IMR-90 (cell line): ENCODE measurements around the gene KCNMB1. TPM values are rescaled to one million over a fixed set of nuclear protein-coding genes. Genes with fewer than 3 reads are reported as not detected.

Experiments
- ATAC-seq: fragments of 200-7000 bp; cut with Tn5 transposase; 2 replicates; pipeline ENCODE4 v1.9.1; 2020; ENCODE audit warnings: low read depth, mild to moderate bottlenecking, moderate library complexity
- BruUV-seq: library from RNA; stranded (reverse); fragments of 400-500 nt; replicated peaks from 2 replicates; lab custom pipeline; 2021; lab: Mats Ljungman, UMichigan
- CTCF ChIA-PET: fragments of 300-600 bp; formaldehyde crosslinking; extraction: SDS; loops from one replicate; lab custom pipeline; 2021; ENCODE audit warnings: antibody characterized with exemption; lab: Yijun Ruan, JAX
- POLR2A ChIA-PET: fragments of 300-600 bp; sonication (Branson Sonifier 250); formaldehyde crosslinking; loops from one replicate; lab custom pipeline; 2022; ENCODE audit warnings: antibody characterized with exemption; ENCODE audit not compliant: unreplicated experiment; lab: Charles Lee
- DNase-seq: peaks from one replicate; pipeline ENCODE4 v3.0.0; 2013
- H2AFZ ChIP-seq: replicated peaks from 2 replicates; pipeline ENCODE3; 2013; ENCODE audit warnings: low read length, mild to moderate bottlenecking; ENCODE audit not compliant: poor library complexity
- H2AK5ac ChIP-seq: 2 replicates; pipeline ENCODE4 v1.6.1; 2013; ENCODE audit warnings: low read depth, low read length, inconsistent platforms
- H2AK9ac ChIP-seq: replicated peaks from 2 replicates; pipeline ENCODE3; 2013; ENCODE audit warnings: mild to moderate bottlenecking, low read depth, low read length, moderate library complexity; ENCODE audit not compliant: poor library complexity
- H2BK120ac ChIP-seq: 2 replicates; pipeline ENCODE4 v1.6.1; 2013; ENCODE audit warnings: low read depth, low read length, inconsistent platforms
- H2BK15ac ChIP-seq: 3 replicates; pipeline ENCODE4 v1.6.1; 2013; ENCODE audit warnings: low read depth, low read length, inconsistent platforms
- H2BK20ac ChIP-seq: 2 replicates; pipeline ENCODE4 v1.6.1; 2013; ENCODE audit warnings: low read depth, mild to moderate bottlenecking, inconsistent platforms, low read length, moderate library complexity
- H2BK5ac ChIP-seq: 2 replicates; pipeline ENCODE4 v1.6.1; 2013; ENCODE audit warnings: mild to moderate bottlenecking, low read depth, low read length, inconsistent platforms; ENCODE audit not compliant: poor library complexity, severe bottlenecking
- H3K14ac ChIP-seq: replicated peaks from 2 replicates; pipeline ENCODE4 v1.6.1; 2013; ENCODE audit warnings: low read depth, low read length, inconsistent platforms
- H3K18ac ChIP-seq: 2 replicates; pipeline ENCODE4 v1.6.1; 2013; ENCODE audit warnings: low read depth, low read length, control low read depth
- H3K23ac ChIP-seq: 2 replicates; pipeline ENCODE4 v1.6.1; 2013; ENCODE audit warnings: low read depth, low read length, inconsistent platforms
- H3K27ac ChIP-seq: 2 replicates; pipeline ENCODE4 v1.5.1; 2013; ENCODE audit warnings: mild to moderate bottlenecking, control low read depth, low read length; ENCODE audit not compliant: insufficient read depth
- H3K27me3 ChIP-seq: 2 replicates; pipeline ENCODE4 v1.6.1; 2013; ENCODE audit warnings: low read length; ENCODE audit not compliant: control insufficient read depth, insufficient read depth
- H3K36me3 ChIP-seq: 2 replicates; pipeline ENCODE4 v1.6.1; 2013; ENCODE audit warnings: low read length, mixed read lengths; ENCODE audit not compliant: control insufficient read depth, insufficient read depth
- H3K4ac ChIP-seq: 2 replicates; pipeline ENCODE4 v1.6.1; 2013; ENCODE audit warnings: low read depth, low read length, inconsistent platforms
- H3K4me1 ChIP-seq: 2 replicates; pipeline ENCODE4 v1.6.1; 2013; ENCODE audit warnings: low read length, mixed read lengths; ENCODE audit not compliant: control insufficient read depth, insufficient read depth
- H3K4me2 ChIP-seq: 2 replicates; pipeline ENCODE4 v1.6.1; 2013; ENCODE audit warnings: low read depth, mild to moderate bottlenecking, control low read depth, low read length, moderate library complexity
- H3K4me3 ChIP-seq: 2 replicates; pipeline ENCODE4 v1.5.1; 2013; ENCODE audit warnings: low read depth, mild to moderate bottlenecking, control low read depth, low read length, moderate library complexity; ENCODE audit not compliant: insufficient read depth
- H3K56ac ChIP-seq: 2 replicates; pipeline ENCODE4 v1.6.1; 2013; ENCODE audit warnings: low read length, inconsistent platforms; ENCODE audit not compliant: insufficient read depth; ENCODE audit errors: extremely low read depth
- H3K79me1 ChIP-seq, 2 experiments: 2 replicates each; pipeline ENCODE4 v1.6.1; 2013; ENCODE audit warnings: low read length in 2 of 2, inconsistent platforms in 1 of 2, low read depth in 1 of 2
- H3K9ac ChIP-seq: 2 replicates; pipeline ENCODE4 v1.6.1; 2013; ENCODE audit warnings: low read depth, low read length, control low read depth
- H3K9me1 ChIP-seq: 2 replicates; pipeline ENCODE4 v1.6.1; 2013; ENCODE audit warnings: low read length, inconsistent platforms; ENCODE audit not compliant: insufficient read depth
- H3K9me3 ChIP-seq: 2 replicates; pipeline ENCODE4 v1.6.1; 2013; ENCODE audit warnings: low read length; ENCODE audit not compliant: control insufficient read depth, insufficient read depth
- H4K20me1 ChIP-seq: 2 replicates; pipeline ENCODE4 v1.6.1; 2013; ENCODE audit warnings: low read length, inconsistent platforms; ENCODE audit not compliant: insufficient read depth
- H4K5ac ChIP-seq: 2 replicates; pipeline ENCODE4 v1.6.1; 2013; ENCODE audit warnings: mild to moderate bottlenecking, low read depth, low read length, control low read depth
- H4K8ac ChIP-seq, 2 experiments: 2 replicates each; pipeline ENCODE4 v1.6.1; 2013; ENCODE audit warnings: low read depth in 2 of 2, low read length in 2 of 2, control low read depth in 1 of 2, inconsistent platforms in 1 of 2
- H4K91ac ChIP-seq: 2 replicates; pipeline ENCODE4 v1.6.1; 2013; ENCODE audit warnings: low read depth, low read length, inconsistent platforms; ENCODE audit not compliant: insufficient read depth
- BHLHE40 ChIP-seq: fragments of 150-350 bp; IDR thresholded peaks from 2 replicates; pipeline ENCODE4 v1.6.1; 2016; ENCODE audit warnings: mild to moderate bottlenecking, low read depth, low read length
- CEBPB ChIP-seq: IDR thresholded peaks from 2 replicates; pipeline ENCODE4 v1.6.1; 2012; ENCODE audit warnings: low read depth, low read length, improper control_type of control experiment
- CHD1 ChIP-seq: IDR thresholded peaks from 2 replicates; pipeline ENCODE4 v1.6.1; 2012; ENCODE audit warnings: low read depth, low read length, improper control_type of control experiment
- CTCF ChIP-seq: conservative IDR thresholded peaks from 2 replicates; pipeline ENCODE4 v1.5.1; 2012; ENCODE audit warnings: mild to moderate bottlenecking, low read depth, low read length, improper control_type of control experiment
- FOS ChIP-seq: fragments of 150-350 bp; IDR thresholded peaks from 2 replicates; pipeline ENCODE4 v1.6.1; 2016; ENCODE audit warnings: low read depth, low read length
- MAZ ChIP-seq: IDR thresholded peaks from 2 replicates; pipeline ENCODE4 v1.6.1; 2012; ENCODE audit warnings: low read depth, mild to moderate bottlenecking, low read length, improper control_type of control experiment, moderate library complexity, borderline replicate concordance
- MXI1 ChIP-seq: IDR thresholded peaks from 2 replicates; pipeline ENCODE4 v1.6.1; 2012; ENCODE audit warnings: low read depth, mild to moderate bottlenecking, low read length, moderate library complexity, borderline replicate concordance
- NFE2L2 ChIP-seq: fragments of 150-350 bp; IDR thresholded peaks from 2 replicates; pipeline ENCODE4 v1.6.1; 2016; ENCODE audit warnings: low read depth, mild to moderate bottlenecking, low read length
- POLR2A ChIP-seq: IDR thresholded peaks from 2 replicates; pipeline ENCODE4 v1.6.1; 2012; ENCODE audit warnings: mild to moderate bottlenecking, low read depth, low read length
- RCOR1 ChIP-seq: IDR thresholded peaks from 2 replicates; pipeline ENCODE4 v1.6.1; 2012; ENCODE audit warnings: mild to moderate bottlenecking, low read length, improper control_type of control experiment; ENCODE audit not compliant: insufficient replicate concordance
- RFX5 ChIP-seq: IDR thresholded peaks from 2 replicates; pipeline ENCODE4 v1.8.0; 2012; ENCODE audit warnings: low read depth, mild to moderate bottlenecking, low read length, moderate library complexity
- SMC3 ChIP-seq: fragments of 150-350 bp; IDR thresholded peaks from 2 replicates; pipeline ENCODE4 v1.6.1; 2016; ENCODE audit warnings: low read depth, mild to moderate bottlenecking, antibody characterized with exemption, low read length, moderate library complexity
- USF2 ChIP-seq: fragments of 150-350 bp; IDR thresholded peaks from 2 replicates; pipeline ENCODE4 v1.6.1; 2017; ENCODE audit warnings: mild to moderate bottlenecking, antibody characterized with exemption, low read length, low read depth
- WGBS, 2 experiments: methylation state at CpG; one replicate each; pipeline versions ENCODE4 v1.1.5 to v1.1.7; 2013; ENCODE audit warnings: missing lambda C conversion rate in 2 of 2; ENCODE audit not compliant: insufficient read length in 1 of 2; ENCODE audit errors: extremely low coverage in 2 of 2; 5-methylcytosine and 5-hydroxymethylcytosine counted together
- dilution Hi-C: fragments of 300-500 bp; cut with HindIII; formaldehyde crosslinking; loops from one replicate; pipeline ENCODE4 v1.14.3; 2018; ENCODE audit warnings: low sequenced_read_pairs; ENCODE audit not compliant: unreplicated experiment
- in situ Hi-C: fragments of 300-500 bp; cut with MboI; formaldehyde crosslinking; loops from 3 replicates; pipeline ENCODE4 v1.14.3; 2019; ENCODE audit warnings: low sequenced_read_pairs, inconsistent platforms, mixed read lengths
- intact Hi-C: fragments of 100-400 bp; cut with micrococcal nuclease; formaldehyde crosslinking; loops from 2 replicates; pipeline ENCODE4 v1.10.0; 2022
- polyA plus RNA-seq, 3 experiments: library from polyadenylated mRNA; depleted of rRNA; stranded (reverse); fragments of >200 nt; gene quantifications; 2 replicates each; pipeline ENCODE4 v1.2.3, GENCODE V29; 2012; ENCODE audit warnings: low replicate concordance in 1 of 3
- total RNA-seq: library from RNA; depleted of rRNA; stranded (reverse); fragments of >200 nt; gene quantifications from 2 replicates; pipeline ENCODE4 v1.2.3, GENCODE V29; 2012

KCNMB1 gene
- total and polyA plus RNA-seq, 2 of the 4 experiments (the other 2 are of a cell fraction): not detected

- TF ChIP-seq FOS: no peak
- no peak for TF ChIP-seq SMC3
- TF ChIP-seq BHLHE40: no peak
These were observed at the start of gene KCNMB1 (continued) for GRCh38 chr5:170388818-170389549.

GRCh38 chr5:170438581-170438980 is 49.4 kb upstream of the KCNMB1 start:
- H4K5ac ChIP-seq: no peak overlapping the region
- H3K4ac ChIP-seq: no peak overlapping the region
- in situ Hi-C loops (no loop called here), intact Hi-C loops (loop anchor here (10.0 kb wide), 1 partner anchor 356 kb away; no protein-coding TSS in a partner anchor), dilution Hi-C loops (no loop called here)
- H3K9ac ChIP-seq: no peak overlapping the region
- H3K4me1 ChIP-seq: no peaks in the 10 kb centered on the region
- H4K8ac ChIP-seq: no peak overlapping the region
- H3K27me3 ChIP-seq: no peaks in the 10 kb centered on the region; the same call in 1 of the 2 replicates
- H3K9me3 ChIP-seq: no peaks in the 10 kb centered on the region
- no peak overlapping the region for H3K18ac ChIP-seq
- H2BK120ac ChIP-seq: no peak overlapping the region
- no peak overlapping the region for H3K14ac ChIP-seq
- no peaks in the 10 kb centered on the region for H3K36me3 ChIP-seq
- ChIA-PET CTCF (interaction anchor here (0.7 kb wide), 1 partner anchor 195 kb away, joined by 4 read pairs; no protein-coding TSS in a partner anchor), POLR2A (no interaction called here)
- no peak overlapping the region for H3K23ac ChIP-seq
- no peak overlapping the region for H2AK5ac ChIP-seq
- H2BK15ac ChIP-seq: no peak overlapping the region
- no peak overlapping the region for H2BK5ac ChIP-seq
- no peak overlapping the region for H3K27ac ChIP-seq
- ATAC-seq (no peak), DNase-seq (no peak)
- H3K4me3 ChIP-seq: no peak overlapping the region
- H3K9me1 ChIP-seq: no peaks in the 10 kb centered on the region
- no peaks in the 10 kb centered on the region for H3K79me1 ChIP-seq
- H4K20me1 ChIP-seq: no peaks in the 10 kb centered on the region
- no TSS peak for BruUV-seq
- WGBS, 2 experiments: 60% methylated on average over 1 of the region's 8 CpGs; no CpG with 5 or more reads in 1 of the 2 experiments
- no peak overlapping the region for H2BK20ac ChIP-seq
- H4K91ac ChIP-seq: no peak overlapping the region
- H2AFZ ChIP-seq: no peak overlapping the region
- no peak overlapping the region for H2AK9ac ChIP-seq
- H3K56ac ChIP-seq: no peak overlapping the region
- no peak overlapping the region for H3K4me2 ChIP-seq
- TF ChIP-seq MXI1 (no peak), RCOR1 (no peak), FOS (no peak), USF2 (no peak), MAZ (no peak), NFE2L2 (no peak), BHLHE40 (no peak), RFX5 (no peak), CHD1 (no peak), CEBPB (no peak), CTCF (no peak), POLR2A (no peak)
